Measurements from ENCODE around the gene SLC6A7.
"Not testable (repeated sequence)": the region's sequence is repeated elsewhere in the genome, so short reads cannot be mapped to it uniquely, and the experiment has no call there.

SLC6A7 gene

GRCh38 chr5:150222906-150223305 is 33.0 kb downstream of the SLC6A7 start:
- no peak overlapping the region for H3K27ac Mint-ChIP-seq
- H3K4me3 Mint-ChIP-seq = no peak overlapping the region
- no peaks in the 10 kb centered on the region for H3K9me3 Mint-ChIP-seq
- no peaks in the 10 kb centered on the region for H3K4me1 Mint-ChIP-seq (ENCODE audit: low read depth)
- no peaks in the 10 kb centered on the region for H3K27me3 Mint-ChIP-seq (ENCODE audit: low read depth)
- H3K36me3 Mint-ChIP-seq (ENCODE audit: low read depth) = no peaks in the 10 kb centered on the region

GRCh38 chr5:150223474-150223873 is 33.6 kb downstream of the SLC6A7 start:
- Mint-ChIP-seq H3K27ac (no peak overlapping the region), H3K4me1 (ENCODE audit: low read depth) (no peaks in the 10 kb centered on the region), H3K9me3 (no peaks in the 10 kb centered on the region), H3K4me3 (no peak overlapping the region), H3K27me3 (ENCODE audit: low read depth) (no peaks in the 10 kb centered on the region), H3K36me3 (ENCODE audit: low read depth) (no peaks in the 10 kb centered on the region)

- Mint-ChIP-seq H3K9me3 (no peaks in the 10 kb centered on the region), H3K4me1 (ENCODE audit: low read depth) (no peaks in the 10 kb centered on the region), H3K36me3 (ENCODE audit: low read depth) (no peaks in the 10 kb centered on the region), H3K4me3 (no peak overlapping the region), H3K27me3 (ENCODE audit: low read depth) (no peaks in the 10 kb centered on the region), H3K27ac (no peak overlapping the region)
Measured at GRCh38 chr5:150224483-150225027, 34.7 kb downstream of the SLC6A7 start.

GRCh38 chr5:150227036-150227435 is 37.2 kb downstream of the SLC6A7 start:
- no peaks in the 10 kb centered on the region for H3K4me1 Mint-ChIP-seq (ENCODE audit: low read depth)
- H3K36me3 Mint-ChIP-seq (ENCODE audit: low read depth) = no peaks in the 10 kb centered on the region
- no peak overlapping the region for H3K27ac Mint-ChIP-seq
- H3K9me3 Mint-ChIP-seq = no peaks in the 10 kb centered on the region
- no peaks in the 10 kb centered on the region for H3K27me3 Mint-ChIP-seq (ENCODE audit: low read depth)
- H3K4me3 Mint-ChIP-seq = no peak overlapping the region

- H3K27me3 Mint-ChIP-seq (ENCODE audit: low read depth) = no peaks in the 10 kb centered on the region
Measured at GRCh38 chr5:150227606-150228273, 37.9 kb downstream of the SLC6A7 start.

GRCh38 chr5:150229571-150229970 is 39.7 kb downstream of the SLC6A7 start:
- no peak overlapping the region for H3K4me3 Mint-ChIP-seq

More at GRCh38 chr5:150227606-150228273, 37.9 kb downstream of the SLC6A7 start:
- Mint-ChIP-seq H3K36me3 (ENCODE audit: low read depth) (no peaks in the 10 kb centered on the region), H3K4me3 (no peak overlapping the region), H3K4me1 (ENCODE audit: low read depth) (no peaks in the 10 kb centered on the region), H3K9me3 (no peaks in the 10 kb centered on the region), H3K27ac (no peak overlapping the region)

GRCh38 chr5:150230842-150231241 is 41.0 kb downstream of the SLC6A7 start:
- H3K4me3 Mint-ChIP-seq = no peak overlapping the region
- H3K9me3 Mint-ChIP-seq = no peaks in the 10 kb centered on the region
- no peaks in the 10 kb centered on the region for H3K27me3 Mint-ChIP-seq (ENCODE audit: low read depth)
- no peaks in the 10 kb centered on the region for H3K36me3 Mint-ChIP-seq (ENCODE audit: low read depth)
- H3K4me1 Mint-ChIP-seq (ENCODE audit: low read depth) = no peaks in the 10 kb centered on the region
- H3K27ac Mint-ChIP-seq = no peak overlapping the region

More at GRCh38 chr5:150229571-150229970, 39.7 kb downstream of the SLC6A7 start:
- Mint-ChIP-seq H3K4me1 (ENCODE audit: low read depth) (no peaks in the 10 kb centered on the region), H3K27ac (no peak overlapping the region), H3K9me3 (no peaks in the 10 kb centered on the region), H3K27me3 (ENCODE audit: low read depth) (no peaks in the 10 kb centered on the region), H3K36me3 (ENCODE audit: low read depth) (no peaks in the 10 kb centered on the region)

- H3K27me3 Mint-ChIP-seq (ENCODE audit: low read depth); H3K27ac Mint-ChIP-seq; H3K9me3 Mint-ChIP-seq; H3K4me3 Mint-ChIP-seq; H3K36me3 Mint-ChIP-seq (ENCODE audit: low read depth); H3K4me1 Mint-ChIP-seq (ENCODE audit: low read depth): not testable (repeated sequence)
Measured at GRCh38 chr5:150233706-150234105, 43.8 kb downstream of the SLC6A7 start.

- no peaks in the 10 kb centered on the region for H3K27me3 Mint-ChIP-seq (ENCODE audit: low read depth)
- no peaks in the 10 kb centered on the region for H3K4me1 Mint-ChIP-seq (ENCODE audit: low read depth)
- no peak overlapping the region for H3K27ac Mint-ChIP-seq
- H3K9me3 Mint-ChIP-seq = no peaks in the 10 kb centered on the region
- H3K4me3 Mint-ChIP-seq = no peak overlapping the region
- no peaks in the 10 kb centered on the region for H3K36me3 Mint-ChIP-seq (ENCODE audit: low read depth)
Measured at GRCh38 chr5:150234576-150235499, 45.0 kb downstream of the SLC6A7 start.

GRCh38 chr5:150235500-150235854 is 45.6 kb downstream of the SLC6A7 start:
- Mint-ChIP-seq H3K27me3 (ENCODE audit: low read depth) (no peaks in the 10 kb centered on the region), H3K9me3 (no peaks in the 10 kb centered on the region), H3K36me3 (ENCODE audit: low read depth) (no peaks in the 10 kb centered on the region), H3K27ac (no peak overlapping the region), H3K4me3 (no peak overlapping the region), H3K4me1 (ENCODE audit: low read depth) (no peaks in the 10 kb centered on the region)

- Mint-ChIP-seq H3K4me3 (no peak overlapping the region), H3K9me3 (no peaks in the 10 kb centered on the region), H3K27ac (no peak overlapping the region), H3K4me1 (ENCODE audit: low read depth) (no peaks in the 10 kb centered on the region), H3K27me3 (ENCODE audit: low read depth) (no peaks in the 10 kb centered on the region), H3K36me3 (ENCODE audit: low read depth) (no peaks in the 10 kb centered on the region)
Measured at GRCh38 chr5:150236313-150236712, 46.5 kb downstream of the SLC6A7 start.

- no peaks in the 10 kb centered on the region for H3K9me3 Mint-ChIP-seq
- H3K36me3 Mint-ChIP-seq (ENCODE audit: low read depth) = no peaks in the 10 kb centered on the region
Measured at GRCh38 chr5:150236981-150237754, 47.3 kb downstream of the SLC6A7 start.

GRCh38 chr5:150238646-150239045 is 48.8 kb downstream of the SLC6A7 start:
- no peaks in the 10 kb centered on the region for H3K36me3 Mint-ChIP-seq (ENCODE audit: low read depth)

More at GRCh38 chr5:150236981-150237754, 47.3 kb downstream of the SLC6A7 start:
- Mint-ChIP-seq H3K27ac (no peak overlapping the region), H3K27me3 (ENCODE audit: low read depth) (no peaks in the 10 kb centered on the region), H3K4me3 (no peak overlapping the region), H3K4me1 (ENCODE audit: low read depth) (no peaks in the 10 kb centered on the region)

GRCh38 chr5:150239099-150239793 is 49.4 kb downstream of the SLC6A7 start:
- Mint-ChIP-seq H3K9me3 (no peaks in the 10 kb centered on the region), H3K4me3 (no peak overlapping the region), H3K27ac (no peak overlapping the region), H3K27me3 (ENCODE audit: low read depth) (no peaks in the 10 kb centered on the region), H3K36me3 (ENCODE audit: low read depth) (no peaks in the 10 kb centered on the region), H3K4me1 (ENCODE audit: low read depth) (no peaks in the 10 kb centered on the region)

More at GRCh38 chr5:150238646-150239045, 48.8 kb downstream of the SLC6A7 start:
- no peak overlapping the region for H3K4me3 Mint-ChIP-seq
- H3K4me1 Mint-ChIP-seq (ENCODE audit: low read depth) = no peaks in the 10 kb centered on the region
- no peak overlapping the region for H3K27ac Mint-ChIP-seq
- no peaks in the 10 kb centered on the region for H3K9me3 Mint-ChIP-seq
- no peaks in the 10 kb centered on the region for H3K27me3 Mint-ChIP-seq (ENCODE audit: low read depth)

Measured in T-helper 1 cell treated with Interleukin-12 subunit alpha and Interleukin-12 subunit beta and Interleukin-4 antibody, amounts not matched to agents 30 μg/mL and 1 μg/mL, for 36 hours (primary cell).